Astrocyte of the cerebellum (primary cell): ENCODE measurements around the gene ASGR1.
A peak's percentile ranks its signal among the peaks of the same experiment; 100 is the strongest.

Experiments
- DNase-seq: peaks from one replicate; pipeline ENCODE4 v3.0.0-alpha.2; 2011; ENCODE audit warnings: low read depth
- H3K4me3 ChIP-seq: 2 replicates; pipeline ENCODE4 v1.5.1; 2011; ENCODE audit warnings: mild to moderate bottlenecking, low read depth, low read length, moderate library complexity
- in situ Hi-C: cut with HindIII; loops from 2 replicates; pipeline ENCODE4 v1.10.0; 2017; ENCODE audit warnings: low sequenced_read_pairs
- TF ChIP-seq, protein P1 (sequence below): IDR thresholded peaks from 2 replicates; pipeline ENCODE4 v1.5.1; 2012; ENCODE audit warnings: low read length, low read depth, moderate library complexity, mild to moderate bottlenecking; ENCODE audit errors: missing control alignments

The ASGR1 gene

DNA sequence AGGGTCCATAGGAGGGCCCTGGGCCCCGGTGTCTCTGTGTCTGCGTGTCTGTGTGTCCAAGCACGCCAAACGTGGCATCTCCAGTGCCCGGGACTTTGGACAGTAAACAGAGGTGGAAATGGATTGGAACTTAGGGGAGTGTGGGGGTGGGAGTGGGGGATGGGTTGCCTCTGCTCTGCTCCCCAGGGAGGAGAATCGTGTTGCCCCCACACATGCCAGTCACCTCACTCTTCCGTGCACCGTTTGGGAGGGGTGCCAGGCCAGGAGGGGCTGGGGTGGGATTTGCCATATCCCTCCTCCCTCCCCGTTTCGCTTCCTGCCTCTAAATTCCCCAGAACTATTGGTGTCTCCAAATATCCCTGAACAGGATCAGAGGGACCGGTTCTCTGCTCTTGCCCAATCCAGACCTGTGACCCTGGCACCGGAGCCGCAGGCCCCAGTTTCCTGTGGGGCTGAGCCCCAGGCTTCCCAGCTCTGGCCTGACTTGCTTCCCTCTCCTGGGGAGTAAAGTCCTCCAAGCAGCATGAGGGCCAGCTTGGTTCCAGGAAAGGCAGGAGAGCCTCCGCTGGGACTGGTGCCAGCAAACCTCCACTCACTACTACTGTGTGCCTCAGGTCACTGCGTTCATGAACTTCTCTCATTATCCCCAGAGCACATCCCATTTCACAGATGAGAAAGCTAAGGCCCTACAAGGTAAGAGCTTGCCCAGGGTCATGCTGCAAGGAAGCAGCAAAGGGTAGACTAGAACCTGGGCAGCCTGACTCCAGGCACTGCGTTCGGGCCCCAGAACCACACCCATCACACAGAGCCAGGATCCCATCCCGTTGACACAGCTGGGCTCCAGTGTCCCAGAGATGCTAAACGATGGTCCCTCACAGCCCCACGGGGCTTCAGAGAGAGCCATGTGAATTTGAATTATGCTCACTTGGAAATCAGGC lies at the start of gene ASGR1:
Gene ASGR1, minus strand, starts transcription at position 54 of the 938 bp plus-strand sequence. CDS start 807 bp downstream, outside the sequence.
- in situ Hi-C loops, result no loop called here
- H3K4me3 ChIP-seq, result peak within 1 kb of the TSS; percentile 50
- no peak for DNase-seq
- TF ChIP-seq, protein P1, sequence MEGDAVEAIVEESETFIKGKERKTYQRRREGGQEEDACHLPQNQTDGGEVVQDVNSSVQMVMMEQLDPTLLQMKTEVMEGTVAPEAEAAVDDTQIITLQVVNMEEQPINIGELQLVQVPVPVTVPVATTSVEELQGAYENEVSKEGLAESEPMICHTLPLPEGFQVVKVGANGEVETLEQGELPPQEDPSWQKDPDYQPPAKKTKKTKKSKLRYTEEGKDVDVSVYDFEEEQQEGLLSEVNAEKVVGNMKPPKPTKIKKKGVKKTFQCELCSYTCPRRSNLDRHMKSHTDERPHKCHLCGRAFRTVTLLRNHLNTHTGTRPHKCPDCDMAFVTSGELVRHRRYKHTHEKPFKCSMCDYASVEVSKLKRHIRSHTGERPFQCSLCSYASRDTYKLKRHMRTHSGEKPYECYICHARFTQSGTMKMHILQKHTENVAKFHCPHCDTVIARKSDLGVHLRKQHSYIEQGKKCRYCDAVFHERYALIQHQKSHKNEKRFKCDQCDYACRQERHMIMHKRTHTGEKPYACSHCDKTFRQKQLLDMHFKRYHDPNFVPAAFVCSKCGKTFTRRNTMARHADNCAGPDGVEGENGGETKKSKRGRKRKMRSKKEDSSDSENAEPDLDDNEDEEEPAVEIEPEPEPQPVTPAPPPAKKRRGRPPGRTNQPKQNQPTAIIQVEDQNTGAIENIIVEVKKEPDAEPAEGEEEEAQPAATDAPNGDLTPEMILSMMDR, result no peak

- TF ChIP-seq, protein P1, result no peak
- H3K4me3 ChIP-seq, result no peak overlapping the region
- DNase-seq, result no peak
- in situ Hi-C loops, result no loop called here
These were observed 49.8 kb upstream of the ASGR1 start for GRCh38 chr17:7228920-7229319.

GRCh38 chr17:7226721-7227710 lies 47.8 kb upstream of the ASGR1 start:
- no peak overlapping the region for H3K4me3 ChIP-seq
- DNase-seq, result no peak
- in situ Hi-C loops, result no loop called here
- TF ChIP-seq, protein P1, result no peak

- no peak for DNase-seq
- H3K4me3 ChIP-seq, result no peak overlapping the region
- in situ Hi-C loops, result no loop called here
- TF ChIP-seq, protein P1, result no peak
These were observed 46.7 kb upstream of the ASGR1 start for GRCh38 chr17:7225711-7226331.

DNA sequence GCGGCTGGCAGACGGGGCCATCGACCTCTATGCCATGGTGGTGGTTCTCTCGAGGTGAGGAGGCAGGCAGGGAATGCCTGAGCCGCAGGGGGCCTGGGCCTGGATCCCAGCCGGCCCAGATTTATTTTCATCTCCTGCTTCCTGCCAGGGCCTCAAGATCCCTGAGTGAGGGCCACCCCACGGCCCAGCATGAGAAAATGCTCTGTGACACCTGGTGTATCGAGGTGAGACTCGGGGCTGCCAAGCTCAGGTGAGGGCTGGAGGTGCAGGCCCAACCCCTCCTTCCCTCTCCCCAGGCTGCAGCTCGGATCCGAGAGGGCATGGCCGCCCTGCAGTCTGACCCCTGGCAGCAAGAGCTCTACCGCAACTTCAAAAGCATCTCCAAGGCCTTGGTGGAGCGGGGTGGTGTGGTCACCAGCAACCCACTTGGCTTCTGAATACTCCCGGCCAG lies 45.5 kb upstream of the ASGR1 start:
- TF ChIP-seq, protein P1, result no peak
- no peak overlapping the region for H3K4me3 ChIP-seq
- in situ Hi-C loops, result no loop called here
- DNase-seq, result no peak

- TF ChIP-seq, protein P1, result no peak
- in situ Hi-C loops, result no loop called here
- H3K4me3 ChIP-seq, result no peak overlapping the region
- DNase-seq, result no peak
These were observed 44.9 kb upstream of the ASGR1 start for GRCh38 chr17:7224110-7224509.
